SK-N-SH treated with all-trans-retinoic acid at 6 μM for 48 hours (cell line): ENCODE data around the gene ZBTB24.

ENCODE experiments used
- ATAC-seq: fragments of 200-7000 bp; cut with Tn5 transposase; 3 replicates; pipeline ENCODE4 v1.9.1; 2020; ENCODE audit warnings: mild to moderate bottlenecking, moderate library complexity
- BACH2 ChIP-seq: fragments of 250-450 bp; sonication (Bioruptor Pico); IDR thresholded peaks from 2 replicates; pipeline ENCODE4 v1.9.0; 2021; ENCODE audit warnings: mild to moderate bottlenecking, borderline replicate concordance
- CREB5 ChIP-seq: fragments of 250-450 bp; sonication (Bioruptor Pico); IDR thresholded peaks from 2 replicates; pipeline ENCODE4 v1.5.1; 2020; ENCODE audit warnings: low read depth, mild to moderate bottlenecking, moderate library complexity
- CSDC2 ChIP-seq: fragments of 250-450 bp; sonication (Bioruptor Pico); IDR thresholded peaks from 2 replicates; pipeline ENCODE4 v1.5.0; 2020; ENCODE audit warnings: mild to moderate bottlenecking, moderate library complexity
- CSRNP3 ChIP-seq: fragments of 250-450 bp; sonication (Bioruptor Pico); IDR thresholded peaks from 2 replicates; pipeline ENCODE4 v1.5.1; 2021; ENCODE audit warnings: mild to moderate bottlenecking, moderate library complexity
- ESRRG ChIP-seq: fragments of 250-450 bp; sonication (Bioruptor Pico); IDR thresholded peaks from 2 replicates; pipeline ENCODE4 v1.6.1; 2021; ENCODE audit warnings: mild to moderate bottlenecking
- GLIS3 ChIP-seq: fragments of 250-450 bp; sonication (Bioruptor Pico); IDR thresholded peaks from 2 replicates; pipeline ENCODE4 v1.5.0; 2020; ENCODE audit warnings: mild to moderate bottlenecking, moderate library complexity
- ISL1 ChIP-seq: fragments of 250-450 bp; sonication (Bioruptor Pico); IDR thresholded peaks from 2 replicates; pipeline ENCODE4 v2.1.2; 2022; ENCODE audit warnings: mild to moderate bottlenecking, moderate library complexity
- OSR1 ChIP-seq: fragments of 250-450 bp; sonication (Bioruptor Pico); IDR thresholded peaks from 2 replicates; pipeline ENCODE4 v1.8.0; 2022; ENCODE audit warnings: moderate library complexity, mild to moderate bottlenecking, inconsistent platforms
- PATZ1 ChIP-seq: fragments of 250-450 bp; sonication (Bioruptor Pico); IDR thresholded peaks from 2 replicates; pipeline ENCODE4 v1.8.0; 2020; ENCODE audit warnings: mild to moderate bottlenecking, moderate library complexity, borderline replicate concordance
- POU6F1 ChIP-seq: fragments of 250-450 bp; sonication (Bioruptor Pico); IDR thresholded peaks from 2 replicates; pipeline ENCODE4 v1.8.0; 2021; ENCODE audit warnings: low read depth, mild to moderate bottlenecking, moderate library complexity, borderline replicate concordance
- PPARA ChIP-seq: fragments of 250-450 bp; sonication (Bioruptor Pico); IDR thresholded peaks from 2 replicates; pipeline ENCODE4 v1.5.0; 2020; ENCODE audit warnings: mild to moderate bottlenecking, borderline replicate concordance
- RARB ChIP-seq: fragments of 250-450 bp; sonication (Bioruptor Pico); IDR thresholded peaks from 2 replicates; pipeline ENCODE4 v1.8.0; 2021; ENCODE audit warnings: mild to moderate bottlenecking, moderate library complexity
- SNAI2 ChIP-seq: fragments of 250-450 bp; sonication (Bioruptor Pico); IDR thresholded peaks from 2 replicates; pipeline ENCODE4 v1.5.0; 2020; ENCODE audit warnings: mild to moderate bottlenecking, moderate library complexity
- TCF4 ChIP-seq: fragments of 250-450 bp; sonication (Bioruptor Pico); IDR thresholded peaks from 2 replicates; pipeline ENCODE4 v1.8.0; 2021; ENCODE audit warnings: mild to moderate bottlenecking, moderate library complexity, borderline replicate concordance
- TSHZ2 ChIP-seq: fragments of 250-450 bp; sonication (Bioruptor Pico); IDR thresholded peaks from 2 replicates; pipeline ENCODE4 v1.5.0; 2020; ENCODE audit warnings: mild to moderate bottlenecking, moderate library complexity
- ZC3H10 ChIP-seq: fragments of 250-450 bp; sonication (Bioruptor Pico); IDR thresholded peaks from 2 replicates; pipeline ENCODE4 v1.5.1; 2021; ENCODE audit warnings: mild to moderate bottlenecking, moderate library complexity
- ZFP3 ChIP-seq: fragments of 250-450 bp; sonication (Bioruptor Pico); IDR thresholded peaks from 2 replicates; pipeline ENCODE4 v1.5.0; 2020; ENCODE audit warnings: mild to moderate bottlenecking, moderate library complexity
- ZNF565 ChIP-seq: fragments of 450-650 bp; formaldehyde crosslinking; conservative IDR thresholded peaks from 2 replicates; pipeline ENCODE4 v1.5.0; 2020; ENCODE audit warnings: low read depth, mild to moderate bottlenecking, moderate library complexity
- ZNF70 ChIP-seq: fragments of 450-650 bp; formaldehyde crosslinking; IDR thresholded peaks from 2 replicates; pipeline ENCODE4 v1.5.0; 2020; ENCODE audit warnings: mild to moderate bottlenecking, moderate library complexity
- ZNF8 ChIP-seq: fragments of 450-650 bp; formaldehyde crosslinking; IDR thresholded peaks from 2 replicates; pipeline ENCODE4 v1.5.0; 2020; ENCODE audit warnings: mild to moderate bottlenecking, moderate library complexity

The ZBTB24 gene

GRCh38 chr6:109449064-109449794 is 33.8 kb downstream of the ZBTB24 start:
- TF ChIP-seq ESRRG (CRISPR knock-in tag) (no peak), CREB5 (CRISPR knock-in tag) (no peak), CSDC2 (CRISPR knock-in tag) (no peak), RARB (CRISPR knock-in tag) (no peak), SNAI2 (CRISPR knock-in tag) (no peak), OSR1 (no peak), PPARA (no peak)
- ATAC-seq: no peak

- ATAC-seq: no peak
- TF ChIP-seq GLIS3 (CRISPR knock-in tag) (no peak), PPARA (no peak), POU6F1 (CRISPR knock-in tag) (no peak), ZNF70 (CRISPR knock-in tag) (no peak), TCF4 (no peak), ZFP3 (no peak), ZNF565 (CRISPR knock-in tag) (no peak), ZC3H10 (CRISPR knock-in tag) (no peak), RARB (CRISPR knock-in tag) (no peak), CSRNP3 (no peak), ISL1 (CRISPR knock-in tag) (no peak), BACH2 (CRISPR knock-in tag) (no peak), ESRRG (CRISPR knock-in tag) (no peak), TSHZ2 (no peak), OSR1 (no peak), PATZ1 (CRISPR knock-in tag) (no peak), ZNF8 (CRISPR knock-in tag) (no peak), CSDC2 (CRISPR knock-in tag) (no peak), CREB5 (CRISPR knock-in tag) (no peak)
Observed at GRCh38 chr6:109448615-109449014, 34.4 kb downstream of the ZBTB24 start.
